Measurements from ENCODE around the gene SEZ6.

SEZ6 gene

DNA sequence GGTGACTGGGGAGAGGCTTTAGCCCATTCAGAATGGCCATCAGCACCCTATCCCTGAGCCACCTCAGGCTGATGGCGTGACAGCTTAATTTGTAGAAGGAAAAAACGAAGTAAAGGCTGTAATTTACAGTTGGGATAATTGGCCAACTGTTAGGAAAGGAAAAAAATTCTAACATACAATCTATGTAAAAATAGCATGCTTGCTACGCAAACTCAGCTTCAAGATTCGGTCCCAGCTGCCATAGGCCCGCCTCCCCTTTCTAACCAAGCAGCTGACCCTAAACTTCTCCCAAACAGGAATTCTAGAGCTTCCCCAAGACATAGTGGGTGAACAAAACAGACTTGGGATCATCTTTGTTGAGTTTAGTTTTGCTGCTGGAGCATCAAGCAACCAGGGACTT is 4.9 kb downstream of the SEZ6 start:
- ATAC-seq (ENCODE audit: insufficient read depth, low read depth) (no peak), DNase-seq (no peak)
- Histone ChIP-seq H3K79me2 (ENCODE audit: insufficient read depth, low read length) (no peaks in the 10 kb centered on the region), H3K27ac (ENCODE audit: low read length) (no peak overlapping the region), H3K36me3 (ENCODE audit: insufficient read depth, low read length) (no peaks in the 10 kb centered on the region), H3K4me3 (ENCODE audit: low read depth in 1 of 2, low read length in 2 of 2) (no peak overlapping the region), H3K9ac (ENCODE audit: low read depth, low read length) (no peak overlapping the region), H4K20me1 (ENCODE audit: insufficient read depth, low read length) (peaks cover 19% of the 10 kb centered on the region), H2AFZ (ENCODE audit: low read depth, low read length) (no peak overlapping the region), H3K27me3 (ENCODE audit: insufficient read depth, low read length, poor library complexity) (peaks cover 4% of the 10 kb centered on the region), H3K4me2 (ENCODE audit: insufficient read depth, low read length) (no peak overlapping the region), H3K9me3 (ENCODE audit: insufficient read depth, low read length, severe bottlenecking) (no peaks in the 10 kb centered on the region), H3K4me1 (ENCODE audit: insufficient read depth, low read length) (no peaks in the 10 kb centered on the region)
- TF ChIP-seq, protein P1, sequence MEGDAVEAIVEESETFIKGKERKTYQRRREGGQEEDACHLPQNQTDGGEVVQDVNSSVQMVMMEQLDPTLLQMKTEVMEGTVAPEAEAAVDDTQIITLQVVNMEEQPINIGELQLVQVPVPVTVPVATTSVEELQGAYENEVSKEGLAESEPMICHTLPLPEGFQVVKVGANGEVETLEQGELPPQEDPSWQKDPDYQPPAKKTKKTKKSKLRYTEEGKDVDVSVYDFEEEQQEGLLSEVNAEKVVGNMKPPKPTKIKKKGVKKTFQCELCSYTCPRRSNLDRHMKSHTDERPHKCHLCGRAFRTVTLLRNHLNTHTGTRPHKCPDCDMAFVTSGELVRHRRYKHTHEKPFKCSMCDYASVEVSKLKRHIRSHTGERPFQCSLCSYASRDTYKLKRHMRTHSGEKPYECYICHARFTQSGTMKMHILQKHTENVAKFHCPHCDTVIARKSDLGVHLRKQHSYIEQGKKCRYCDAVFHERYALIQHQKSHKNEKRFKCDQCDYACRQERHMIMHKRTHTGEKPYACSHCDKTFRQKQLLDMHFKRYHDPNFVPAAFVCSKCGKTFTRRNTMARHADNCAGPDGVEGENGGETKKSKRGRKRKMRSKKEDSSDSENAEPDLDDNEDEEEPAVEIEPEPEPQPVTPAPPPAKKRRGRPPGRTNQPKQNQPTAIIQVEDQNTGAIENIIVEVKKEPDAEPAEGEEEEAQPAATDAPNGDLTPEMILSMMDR (IDR thresholded peaks at IDR 0.05; ENCODE audit: borderline replicate concordance, extremely low read depth, low read length, poor library complexity, severe bottlenecking), result no peak
- no peak for TF ChIP-seq EZH2 (IDR thresholded peaks at IDR 0.05; ENCODE audit: borderline replicate concordance, low read depth, low read length, severe bottlenecking)

DNA sequence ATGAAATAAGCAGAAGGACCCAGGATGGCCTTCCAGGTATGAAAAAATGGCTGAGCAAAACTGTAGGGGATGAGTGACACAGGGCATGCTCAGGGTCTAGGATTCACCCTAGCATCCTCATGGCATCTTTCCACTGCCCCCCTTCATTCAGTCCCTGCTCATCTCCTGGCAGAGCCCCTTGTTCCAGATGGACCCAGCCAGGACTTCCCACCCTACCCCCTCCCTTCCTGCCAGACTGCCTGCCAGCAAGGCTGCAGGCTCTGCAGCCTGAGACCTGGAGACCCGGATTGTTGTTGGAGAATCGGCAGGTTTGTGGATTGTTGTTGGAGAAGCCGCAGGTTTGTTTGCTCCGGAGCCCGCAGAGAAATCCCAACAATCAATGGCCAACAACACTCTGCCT is 6.6 kb downstream of the SEZ6 start:
- Histone ChIP-seq H3K4me1 (ENCODE audit: insufficient read depth, low read length) (no peaks in the 10 kb centered on the region), H3K27ac (ENCODE audit: low read length) (no peak overlapping the region), H4K20me1 (ENCODE audit: insufficient read depth, low read length) (peaks cover 14% of the 10 kb centered on the region; the same call in 1 of the 2 replicates), H3K4me2 (ENCODE audit: insufficient read depth, low read length) (no peak overlapping the region), H3K9me3 (ENCODE audit: insufficient read depth, low read length, severe bottlenecking) (no peaks in the 10 kb centered on the region), H3K36me3 (ENCODE audit: insufficient read depth, low read length) (no peaks in the 10 kb centered on the region), H3K9ac (ENCODE audit: low read depth, low read length) (no peak overlapping the region), H2AFZ (ENCODE audit: low read depth, low read length) (no peak overlapping the region), H3K4me3 (ENCODE audit: low read depth in 1 of 2, low read length in 2 of 2) (no peak overlapping the region), H3K79me2 (ENCODE audit: insufficient read depth, low read length) (no peaks in the 10 kb centered on the region), H3K27me3 (ENCODE audit: insufficient read depth, low read length, poor library complexity) (peaks cover 4% of the 10 kb centered on the region)
- TF ChIP-seq, protein P1 (IDR thresholded peaks at IDR 0.05; ENCODE audit: borderline replicate concordance, extremely low read depth, low read length, poor library complexity, severe bottlenecking), result no peak
- TF ChIP-seq EZH2 (IDR thresholded peaks at IDR 0.05; ENCODE audit: borderline replicate concordance, low read depth, low read length, severe bottlenecking), result no peak
- DNase-seq, result no peak
- ATAC-seq (ENCODE audit: insufficient read depth, low read depth), result no peak

DNA sequence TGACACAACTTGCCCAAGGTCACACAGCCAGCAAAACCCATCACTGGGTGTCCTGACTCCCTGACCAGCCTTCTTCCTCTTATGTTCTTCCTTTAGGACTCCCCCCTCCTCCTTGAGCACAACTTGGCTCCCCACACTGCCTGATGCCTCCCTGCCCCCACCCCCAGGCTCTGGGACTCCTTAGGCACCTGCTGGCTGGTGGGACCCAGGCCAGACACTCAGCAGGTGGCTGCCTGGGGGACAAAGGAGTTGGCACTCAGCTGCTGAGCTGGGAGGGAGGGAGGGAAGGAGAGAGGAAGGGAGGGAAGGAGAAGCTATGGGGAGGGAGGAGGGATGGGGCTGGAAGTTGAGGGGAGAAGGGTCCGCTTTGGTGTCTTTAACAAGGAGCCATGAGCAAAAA is 8.0 kb downstream of the SEZ6 start:
- Histone ChIP-seq H3K27ac (ENCODE audit: low read length) (no peak overlapping the region), H3K4me3 (ENCODE audit: low read depth in 1 of 2, low read length in 2 of 2) (no peak overlapping the region), H4K20me1 (ENCODE audit: insufficient read depth, low read length) (0 out of 2 replicates have a peak, but pooled peaks cover 3% of the 10 kb centered on the region), H3K9ac (ENCODE audit: low read depth, low read length) (no peak overlapping the region), H3K4me1 (ENCODE audit: insufficient read depth, low read length) (no peaks in the 10 kb centered on the region), H2AFZ (ENCODE audit: low read depth, low read length) (no peak overlapping the region), H3K27me3 (ENCODE audit: insufficient read depth, low read length, poor library complexity) (peaks cover 4% of the 10 kb centered on the region), H3K9me3 (ENCODE audit: insufficient read depth, low read length, severe bottlenecking) (no peaks in the 10 kb centered on the region), H3K36me3 (ENCODE audit: insufficient read depth, low read length) (no peaks in the 10 kb centered on the region), H3K79me2 (ENCODE audit: insufficient read depth, low read length) (no peaks in the 10 kb centered on the region), H3K4me2 (ENCODE audit: insufficient read depth, low read length) (no peak overlapping the region)
- TF ChIP-seq, protein P1 (IDR thresholded peaks at IDR 0.05; ENCODE audit: borderline replicate concordance, extremely low read depth, low read length, poor library complexity, severe bottlenecking), result no peak
- no peak for TF ChIP-seq EZH2 (IDR thresholded peaks at IDR 0.05; ENCODE audit: borderline replicate concordance, low read depth, low read length, severe bottlenecking)
- ATAC-seq (ENCODE audit: insufficient read depth, low read depth) (no peak), DNase-seq (no peak)
